DOHH2 (cell line): ENCODE measurements around the gene SAMD5.

Experiments used
- EZH2phosphoT487 ChIP-seq: fragments of 200-600 bp; sonication (generic); IDR thresholded peaks from 2 replicates; pipeline ENCODE4 v1.6.1; 2017; ENCODE audit warnings: borderline replicate concordance, mild to moderate bottlenecking, antibody characterized with exemption, low read length, moderate library complexity, mixed read lengths
- TF ChIP-seq, protein P1 (sequence below): fragments of 200-600 bp; sonication (generic); IDR thresholded peaks from one replicate; pipeline ENCODE4 v1.5.1; 2014; ENCODE audit warnings: antibody characterized with exemption, mild to moderate bottlenecking, low read depth, low read length; ENCODE audit not compliant: poor library complexity, severe bottlenecking

DNA sequence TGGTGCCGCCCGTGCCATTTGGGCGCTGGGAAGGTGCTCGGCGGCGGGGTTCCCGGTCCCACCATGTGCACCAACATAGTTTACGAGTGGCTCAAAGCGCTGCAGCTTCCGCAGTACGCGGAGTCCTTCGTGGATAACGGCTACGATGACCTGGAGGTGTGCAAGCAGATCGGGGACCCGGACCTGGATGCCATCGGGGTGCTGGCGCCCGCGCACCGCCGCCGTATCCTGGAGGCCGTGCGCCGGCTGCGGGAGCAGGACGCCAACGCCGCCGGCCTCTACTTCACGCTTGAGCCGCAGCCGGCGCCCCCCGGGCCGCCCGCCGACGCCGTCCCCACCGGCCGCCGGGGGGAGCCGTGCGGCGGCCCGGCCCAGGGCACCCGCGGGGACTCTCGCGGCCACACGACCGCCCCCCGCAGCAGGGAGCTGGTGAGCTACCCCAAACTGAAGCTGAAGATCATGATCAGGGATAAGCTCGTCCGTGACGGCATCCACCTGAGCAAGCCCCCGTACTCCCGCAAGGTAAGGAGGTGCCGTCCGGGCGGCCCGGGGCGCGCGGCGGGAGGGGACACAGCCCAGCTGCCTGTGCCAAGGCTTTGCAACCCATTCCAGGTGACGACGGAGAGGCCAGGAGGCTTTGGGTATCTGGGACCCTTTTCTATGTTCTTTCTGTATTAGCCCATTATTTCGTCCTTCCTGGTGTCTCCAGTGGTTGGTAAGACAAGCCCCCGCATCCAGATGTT lies 547 bp downstream of the SAMD5 start:
- TF ChIP-seq, protein P1, sequence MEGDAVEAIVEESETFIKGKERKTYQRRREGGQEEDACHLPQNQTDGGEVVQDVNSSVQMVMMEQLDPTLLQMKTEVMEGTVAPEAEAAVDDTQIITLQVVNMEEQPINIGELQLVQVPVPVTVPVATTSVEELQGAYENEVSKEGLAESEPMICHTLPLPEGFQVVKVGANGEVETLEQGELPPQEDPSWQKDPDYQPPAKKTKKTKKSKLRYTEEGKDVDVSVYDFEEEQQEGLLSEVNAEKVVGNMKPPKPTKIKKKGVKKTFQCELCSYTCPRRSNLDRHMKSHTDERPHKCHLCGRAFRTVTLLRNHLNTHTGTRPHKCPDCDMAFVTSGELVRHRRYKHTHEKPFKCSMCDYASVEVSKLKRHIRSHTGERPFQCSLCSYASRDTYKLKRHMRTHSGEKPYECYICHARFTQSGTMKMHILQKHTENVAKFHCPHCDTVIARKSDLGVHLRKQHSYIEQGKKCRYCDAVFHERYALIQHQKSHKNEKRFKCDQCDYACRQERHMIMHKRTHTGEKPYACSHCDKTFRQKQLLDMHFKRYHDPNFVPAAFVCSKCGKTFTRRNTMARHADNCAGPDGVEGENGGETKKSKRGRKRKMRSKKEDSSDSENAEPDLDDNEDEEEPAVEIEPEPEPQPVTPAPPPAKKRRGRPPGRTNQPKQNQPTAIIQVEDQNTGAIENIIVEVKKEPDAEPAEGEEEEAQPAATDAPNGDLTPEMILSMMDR = no peak
- no peak for TF ChIP-seq EZH2phosphoT487
